Neural progenitor cell (in vitro differentiated cells): ENCODE results near the gene IL1RAPL1. TPM values are rescaled to one million over a fixed set of nuclear protein-coding genes. Genes with fewer than 3 reads are reported as not detected.

Experiments used
- DNase-seq: peaks from one replicate; pipeline ENCODE4 v3.0.0-alpha.2; 2016; ENCODE audit warnings: low spot score
- H2AFZ ChIP-seq: fragments of 200-600 bp; sonication (generic); replicated peaks from 2 replicates; pipeline ENCODE4 v1.6.1; 2016; ENCODE audit warnings: antibody characterized with exemption
- H3F3A ChIP-seq: fragments of 200-600 bp; sonication (generic); 2 replicates; pipeline ENCODE4 v1.6.1; 2016; ENCODE audit warnings: antibody characterized with exemption, low read depth
- H3K27ac ChIP-seq: fragments of 200-600 bp; sonication (generic); 2 replicates; pipeline ENCODE4 v1.5.1; 2016; ENCODE audit warnings: mild to moderate bottlenecking
- H3K27me3 ChIP-seq: fragments of 200-600 bp; sonication (generic); 2 replicates; pipeline ENCODE4 v1.6.1; 2016; ENCODE audit warnings: mild to moderate bottlenecking, moderate library complexity
- H3K36me3 ChIP-seq: fragments of 200-600 bp; sonication (generic); 2 replicates; pipeline ENCODE4 v1.5.1; 2016
- H3K4me1 ChIP-seq: fragments of 200-600 bp; sonication (generic); 2 replicates; pipeline ENCODE4 v1.6.1; 2016; ENCODE audit warnings: mixed run types
- H3K4me2 ChIP-seq: fragments of 200-600 bp; sonication (generic); 2 replicates; pipeline ENCODE4 v1.6.1; 2016
- H3K4me3 ChIP-seq: fragments of 200-600 bp; sonication (generic); 2 replicates; pipeline ENCODE4 v1.5.1; 2016
- H3K79me2 ChIP-seq: fragments of 200-600 bp; sonication (generic); 2 replicates; pipeline ENCODE4 v1.6.1; 2016; ENCODE audit warnings: low read depth
- H3K9ac ChIP-seq: fragments of 200-600 bp; sonication (generic); 2 replicates; pipeline ENCODE4 v1.6.1; 2016
- H3K9me3 ChIP-seq: fragments of 200-600 bp; sonication (generic); 2 replicates; pipeline ENCODE4 v1.5.1; 2016; ENCODE audit warnings: low read depth
- H4K20me1 ChIP-seq: fragments of 200-600 bp; sonication (generic); 2 replicates; pipeline ENCODE4 v1.6.1; 2016; ENCODE audit warnings: low read depth
- H3K27ac Mint-ChIP-seq: 3 replicates; pipeline ENCODE4 v1.8.0; 2021; ENCODE audit warnings: mixed read lengths
- H3K27me3 Mint-ChIP-seq: 2 replicates; pipeline ENCODE4 v1.8.0; 2022; ENCODE audit warnings: low read depth, mild to moderate bottlenecking, inconsistent platforms, moderate library complexity, mixed read lengths; ENCODE audit not compliant: insufficient read depth
- H3K36me3 Mint-ChIP-seq: 3 replicates; pipeline ENCODE4 v1.8.0; 2021; ENCODE audit warnings: mixed read lengths
- H3K4me1 Mint-ChIP-seq: 3 replicates; pipeline ENCODE4 v1.8.0; 2021; ENCODE audit warnings: mixed read lengths
- H3K4me3 Mint-ChIP-seq: 3 replicates; pipeline ENCODE4 v1.8.0; 2021; ENCODE audit warnings: mild to moderate bottlenecking, moderate library complexity, mixed read lengths
- H3K9me3 Mint-ChIP-seq: 3 replicates; pipeline ENCODE4 v1.8.0; 2020; ENCODE audit warnings: mixed read lengths
- CTCF ChIP-seq: fragments of 200-600 bp; sonication (generic); IDR thresholded peaks from 2 replicates; pipeline ENCODE4 v1.5.1; 2017; ENCODE audit warnings: antibody characterized with exemption, mild to moderate bottlenecking
- EZH2 ChIP-seq: fragments of 200-600 bp; sonication (generic); IDR thresholded peaks from 2 replicates; pipeline ENCODE4 v1.6.1; 2017; ENCODE audit warnings: antibody characterized with exemption, mild to moderate bottlenecking, moderate library complexity
- EZH2phosphoT487 ChIP-seq: fragments of 200-600 bp; sonication (generic); IDR thresholded peaks from 2 replicates; pipeline ENCODE4 v1.6.1; 2017; ENCODE audit warnings: antibody characterized with exemption
- total RNA-seq: library from RNA; depleted of rRNA; stranded (reverse); fragments of >200 nt; gene quantifications from 2 replicates; pipeline ENCODE4 v1.2.3, GENCODE V29; 2015; ENCODE audit warnings: low replicate concordance

The IL1RAPL1 gene
- total RNA-seq, 1 donor from 2014 or later = 13.4 TPM

GRCh38 chrX:29876733-29877132 is 1289.5 kb downstream of the IL1RAPL1 start:
- no peak for DNase-seq
- Histone ChIP-seq H3K4me3 (no peak overlapping the region), H4K20me1 (no peaks in the 10 kb centered on the region), H2AFZ (no peak overlapping the region), H3K27me3 (no peaks in the 10 kb centered on the region), H3F3A (no peaks in the 10 kb centered on the region), H3K27ac (no peak overlapping the region), H3K4me2 (no peak overlapping the region), H3K36me3 (no peaks in the 10 kb centered on the region), H3K4me1 (peaks cover 6% of the 10 kb centered on the region), H3K79me2 (no peaks in the 10 kb centered on the region), H3K9ac (no peak overlapping the region), H3K9me3 (no peaks in the 10 kb centered on the region)
- Mint-ChIP-seq H3K27me3 (no peaks in the 10 kb centered on the region), H3K4me1 (peaks cover 8% of the 10 kb centered on the region), H3K9me3 (no peaks in the 10 kb centered on the region), H3K27ac (no peak overlapping the region), H3K36me3 (no peaks in the 10 kb centered on the region), H3K4me3 (no peak overlapping the region)
- no peak for TF ChIP-seq CTCF
- TF ChIP-seq EZH2phosphoT487 = no peak
- TF ChIP-seq EZH2 = no peak

- H3K4me1 Mint-ChIP-seq = peaks cover 8% of the 10 kb centered on the region
- H3K4me3 Mint-ChIP-seq = peak overlapping the region; percentile 66
- no peaks in the 10 kb centered on the region for H3K9me3 Mint-ChIP-seq
- no peak overlapping the region for H3K27ac ChIP-seq
- no peak for TF ChIP-seq EZH2
- no peak for TF ChIP-seq CTCF
- TF ChIP-seq EZH2phosphoT487 = no peak
- H3K36me3 ChIP-seq = no peaks in the 10 kb centered on the region
- no peaks in the 10 kb centered on the region for H3K79me2 ChIP-seq
- no peak overlapping the region for H3K4me3 ChIP-seq
- H3F3A ChIP-seq = no peaks in the 10 kb centered on the region
- H2AFZ ChIP-seq = no peak overlapping the region
- no peak overlapping the region for H3K27ac Mint-ChIP-seq
- H3K27me3 Mint-ChIP-seq = peaks cover 2% of the 10 kb centered on the region
- no peaks in the 10 kb centered on the region for H4K20me1 ChIP-seq
- H3K9me3 ChIP-seq = peaks cover 5% of the 10 kb centered on the region
- no peak overlapping the region for H3K4me2 ChIP-seq
- H3K36me3 Mint-ChIP-seq = no peaks in the 10 kb centered on the region
- H3K4me1 ChIP-seq = no peaks in the 10 kb centered on the region
- no peaks in the 10 kb centered on the region for H3K27me3 ChIP-seq
- no peak overlapping the region for H3K9ac ChIP-seq
- DNase-seq = no peak
Observed at GRCh38 chrX:29880977-29881376, 1293.7 kb downstream of the IL1RAPL1 start.

DNA sequence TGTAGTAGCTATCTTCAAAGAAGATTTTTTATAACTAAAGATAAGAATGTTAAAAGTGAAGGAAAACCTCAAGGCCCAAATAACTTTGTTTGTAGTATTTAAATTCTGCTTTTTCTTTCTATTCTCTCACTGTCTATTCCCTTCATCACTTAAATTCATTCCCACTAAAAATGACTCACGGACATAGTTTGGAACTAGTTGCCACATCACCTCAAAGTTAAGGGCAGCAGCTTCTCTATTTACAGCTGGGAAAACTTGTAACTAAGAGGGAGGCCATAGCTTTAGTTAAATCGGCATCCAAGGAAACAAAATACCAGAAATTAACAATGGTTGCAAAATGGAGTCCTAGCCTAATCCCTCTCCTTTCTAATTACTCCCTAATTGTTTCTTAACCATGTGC is 1302.8 kb downstream of the IL1RAPL1 start:
- Histone ChIP-seq H3K4me2 (peak overlapping the region; percentile 54), H3K9ac (no peak overlapping the region), H3K36me3 (no peaks in the 10 kb centered on the region), H3K4me1 (peaks cover 18% of the 10 kb centered on the region), H3K79me2 (no peaks in the 10 kb centered on the region), H3K27ac (peak overlapping the region; percentile 79), H3K4me3 (no peak overlapping the region), H4K20me1 (no peaks in the 10 kb centered on the region), H3F3A (peaks cover 12% of the 10 kb centered on the region), H3K9me3 (peaks cover 5% of the 10 kb centered on the region), H3K27me3 (no peaks in the 10 kb centered on the region), H2AFZ (no peak overlapping the region)
- TF ChIP-seq EZH2phosphoT487 (no peak), EZH2 (no peak), CTCF (no peak)
- Mint-ChIP-seq H3K27me3 (no peaks in the 10 kb centered on the region), H3K4me1 (peaks cover 9% of the 10 kb centered on the region), H3K9me3 (no peaks in the 10 kb centered on the region), H3K4me3 (no peak overlapping the region), H3K36me3 (no peaks in the 10 kb centered on the region), H3K27ac (no peak overlapping the region)
- peak; percentile 22 for DNase-seq
